Measurements from ENCODE around the gene PSMC3. TPM values are rescaled to one million over a fixed set of nuclear protein-coding genes. Genes with fewer than 3 reads are reported as not detected.

The PSMC3 gene
- total and polyA plus RNA-seq, 11 donors: 121 to 258 (median 156) TPM

DNA sequence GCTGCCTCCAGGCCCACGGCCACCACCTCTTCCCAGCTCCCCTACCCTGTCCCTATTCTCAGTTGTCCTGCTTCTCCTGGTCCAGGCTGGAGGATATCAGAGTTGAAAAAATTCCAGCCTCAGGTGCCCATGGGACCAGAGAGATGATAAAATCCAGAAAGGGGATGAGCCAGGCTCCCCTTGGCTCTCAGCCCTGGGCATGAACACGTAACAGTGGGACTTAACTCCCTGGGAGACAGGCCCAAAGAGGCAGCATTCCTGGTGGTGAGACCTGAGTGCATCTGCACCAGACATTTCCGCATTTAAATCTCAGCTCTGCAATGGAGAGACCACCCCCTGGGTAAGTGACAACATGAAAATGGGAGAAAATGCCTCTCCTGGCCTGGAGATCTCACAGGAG lies 28.2 kb downstream of the PSMC3 start:
- peaks cover 5 to 50% (median 27%) of the 10 kb centered on the region in 12 donors for H3K4me1 ChIP-seq
- intact Hi-C loops (cut with DNase I): loop anchor here in 1 of 10 donors (10.0 kb wide), 1 partner anchor 447 kb away; the partner anchor contains the start of gene NUP160
- TF ChIP-seq, protein P1, sequence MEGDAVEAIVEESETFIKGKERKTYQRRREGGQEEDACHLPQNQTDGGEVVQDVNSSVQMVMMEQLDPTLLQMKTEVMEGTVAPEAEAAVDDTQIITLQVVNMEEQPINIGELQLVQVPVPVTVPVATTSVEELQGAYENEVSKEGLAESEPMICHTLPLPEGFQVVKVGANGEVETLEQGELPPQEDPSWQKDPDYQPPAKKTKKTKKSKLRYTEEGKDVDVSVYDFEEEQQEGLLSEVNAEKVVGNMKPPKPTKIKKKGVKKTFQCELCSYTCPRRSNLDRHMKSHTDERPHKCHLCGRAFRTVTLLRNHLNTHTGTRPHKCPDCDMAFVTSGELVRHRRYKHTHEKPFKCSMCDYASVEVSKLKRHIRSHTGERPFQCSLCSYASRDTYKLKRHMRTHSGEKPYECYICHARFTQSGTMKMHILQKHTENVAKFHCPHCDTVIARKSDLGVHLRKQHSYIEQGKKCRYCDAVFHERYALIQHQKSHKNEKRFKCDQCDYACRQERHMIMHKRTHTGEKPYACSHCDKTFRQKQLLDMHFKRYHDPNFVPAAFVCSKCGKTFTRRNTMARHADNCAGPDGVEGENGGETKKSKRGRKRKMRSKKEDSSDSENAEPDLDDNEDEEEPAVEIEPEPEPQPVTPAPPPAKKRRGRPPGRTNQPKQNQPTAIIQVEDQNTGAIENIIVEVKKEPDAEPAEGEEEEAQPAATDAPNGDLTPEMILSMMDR (IDR thresholded peaks at IDR 0.05): no peak
- TF ChIP-seq POLR2A (IDR thresholded peaks at IDR 0.05): no peak
- WGBS, 4 donors: 79 to 93% (median 83%) methylated on average over 3 of the region's 3 CpGs
- ATAC-seq: no peak
- peak in 1 of 5 donors; percentile 7 for DNase-seq
- H3K4me3 ChIP-seq: no peak overlapping the region
- peak overlapping the region in 1 of 12 donors; percentile 10 for H3K27ac ChIP-seq
- no peaks in the 10 kb centered on the region for H3K27me3 ChIP-seq
- H3K9me3 ChIP-seq: no peaks in the 10 kb centered on the region
- no peaks in the 10 kb centered on the region for H3K36me3 ChIP-seq

DNA sequence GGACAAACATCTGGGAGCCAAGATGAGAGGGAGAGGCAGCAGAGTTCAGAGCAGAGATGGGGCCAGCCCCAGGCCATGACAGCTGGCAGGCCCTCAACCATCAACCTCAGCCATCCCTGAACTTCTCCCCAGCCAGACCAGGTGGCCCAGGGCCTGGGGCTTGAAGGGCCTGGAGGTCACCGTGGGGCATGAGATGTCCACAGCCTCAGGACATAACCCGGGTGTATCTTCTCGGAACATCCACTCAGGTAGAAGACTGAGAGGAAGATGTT lies 30.3 kb downstream of the PSMC3 start:
- 91 to 99% (median 95%) methylated on average over 3 of the region's 3 CpGs for WGBS, 4 donors
- DNase-seq (no peak), ATAC-seq (no peak)
- Histone ChIP-seq H3K36me3 (no peaks in the 10 kb centered on the region), H3K27me3 (no peaks in the 10 kb centered on the region), H3K9me3 (no peaks in the 10 kb centered on the region), H3K27ac (peak overlapping the region in 7 of 12 donors; percentile 72 to 97 (median 90)), H3K4me3 (no peak overlapping the region), H3K4me1 (peaks cover 5 to 65% (median 25%) of the 10 kb centered on the region in 12 donors)
- TF ChIP-seq POLR2A (IDR thresholded peaks at IDR 0.05): no peak
- TF ChIP-seq, protein P1 (IDR thresholded peaks at IDR 0.05): no peak
- intact Hi-C loops (cut with DNase I): loop anchor here in 1 of 10 donors (10.0 kb wide), 1 partner anchor 449 kb away; the partner anchor contains the start of gene NUP160

DNA sequence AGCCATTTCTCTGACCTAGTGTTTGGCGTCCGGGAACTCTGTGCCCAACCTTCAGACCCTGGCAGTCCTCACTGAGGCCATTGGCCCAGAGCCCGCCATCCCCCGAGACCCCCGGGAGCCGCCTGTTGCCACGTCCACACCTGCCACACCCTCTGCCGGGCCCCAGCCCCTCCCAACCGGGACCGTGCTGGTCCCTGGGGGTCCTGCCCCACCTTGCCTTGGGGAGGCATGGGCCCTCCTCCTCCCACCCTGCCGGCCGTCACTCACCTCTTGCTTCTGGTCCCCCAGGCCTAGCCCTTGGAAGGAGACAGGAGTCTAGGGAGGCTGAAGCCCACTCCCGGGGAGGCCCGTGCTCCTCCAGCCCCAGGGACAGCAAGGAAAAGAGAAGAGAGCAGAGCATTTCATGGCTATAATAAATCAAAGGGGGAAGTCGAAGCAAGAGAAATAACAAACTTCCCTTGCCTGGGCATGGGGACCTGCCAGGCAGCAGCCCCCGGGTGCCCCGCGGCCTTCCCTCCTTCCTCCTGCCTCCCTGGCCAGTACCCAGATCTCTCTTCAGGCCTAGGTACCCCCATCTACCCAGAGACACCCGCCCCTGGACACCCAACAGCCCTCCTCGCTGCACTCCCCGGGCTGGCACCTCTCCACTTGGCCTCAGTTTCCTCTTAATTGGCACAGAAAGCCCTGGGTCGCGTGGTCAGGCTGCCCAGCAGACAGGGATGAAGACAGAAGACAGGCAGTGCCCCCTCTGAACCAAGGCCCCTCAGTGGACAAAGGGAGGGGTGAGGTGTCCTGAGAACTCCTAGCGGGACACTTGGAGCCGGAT lies 30.8 kb downstream of the PSMC3 start:
- Histone ChIP-seq H3K4me1 (peaks cover 2 to 65% (median 19%) of the 10 kb centered on the region in 12 donors), H3K36me3 (no peaks in the 10 kb centered on the region), H3K27ac (peak overlapping the region; percentile 70 to 97 (median 88)), H3K4me3 (peak overlapping the region in 6 of 12 donors; percentile 18 to 51 (median 29)), H3K27me3 (no peaks in the 10 kb centered on the region), H3K9me3 (no peaks in the 10 kb centered on the region)
- DNase-seq (peak in 1 of 5 donors; percentile 36), ATAC-seq (no peak)
- intact Hi-C loops (cut with DNase I): loop anchor here in 1 of 10 donors (10.0 kb wide), 1 partner anchor 449 kb away; the partner anchor contains the start of gene NUP160
- TF ChIP-seq POLR2A (IDR thresholded peaks at IDR 0.05): no peak
- TF ChIP-seq, protein P1 (IDR thresholded peaks at IDR 0.05): no peak
- 85 to 94% (median 87%) methylated on average over 15 to 25 of the region's 25 CpGs for WGBS, 4 donors

Measured in heart left ventricle (tissue), 16 donors.